ENCODE results near the gene LMO3. TPM values are rescaled to one million over a fixed set of nuclear protein-coding genes. Genes with fewer than 3 reads are reported as not detected.

LMO3 gene
- total and polyA plus RNA-seq, 4 donors, result 0.13 to 1.2 TPM; not detected in 2

GRCh38 chr12:16555630-16556029 is 50.3 kb downstream of the LMO3 start:
- H3K27ac ChIP-seq (ENCODE audit: low read depth in 1 of 2, low read length in 2 of 2), result no peak overlapping the region
- H3K4me1 ChIP-seq (ENCODE audit: control insufficient read depth in 4 of 4, insufficient read depth in 4 of 4, low read length in 3 of 4), result no peaks in the 10 kb centered on the region
- H3K36me3 ChIP-seq (ENCODE audit: control insufficient read depth in 4 of 4, insufficient read depth in 3 of 4, low read depth in 1 of 4, low read length in 3 of 4), result no peaks in the 10 kb centered on the region
- TF ChIP-seq RAD21 (IDR thresholded peaks at IDR 0.05), result no peak
- TF ChIP-seq SP1 (IDR thresholded peaks at IDR 0.05), result no peak
- TF ChIP-seq TAF1 (conservative IDR thresholded peaks at IDR 0.05), result no peak
- TF ChIP-seq FOXA2 (IDR thresholded peaks at IDR 0.05), result no peak
- H3K27me3 ChIP-seq (ENCODE audit: control insufficient read depth in 4 of 4, insufficient read depth in 4 of 4, low read length in 3 of 4), result no peaks in the 10 kb centered on the region
- H3K4me3 ChIP-seq (ENCODE audit: low read depth in 1 of 3, low read length in 3 of 3), result no peak overlapping the region
- DNase-seq (ENCODE audit: low spot score), result no peak
- no peak overlapping the region for H3K9ac ChIP-seq (ENCODE audit: low read depth in 1 of 2, low read length in 2 of 2)
- 71% methylated on average over 7 of the region's 7 CpGs for WGBS
- H3K9me3 ChIP-seq (ENCODE audit: control insufficient read depth in 4 of 4, low read length in 3 of 4), result no peaks in the 10 kb centered on the region

- TF ChIP-seq ZBTB33 (IDR thresholded peaks at IDR 0.05), result no peak
- TF ChIP-seq JUND (IDR thresholded peaks at IDR 0.05), result no peak
- no peak for TF ChIP-seq HNF4A (conservative IDR thresholded peaks at IDR 0.05)
- TF ChIP-seq HNF4G (IDR thresholded peaks at IDR 0.05), result no peak
- no peak for TF ChIP-seq RXRA (IDR thresholded peaks at IDR 0.05)
- TF ChIP-seq FOXA2 (IDR thresholded peaks at IDR 0.05), result no peak
- no peak for TF ChIP-seq MAX (IDR thresholded peaks at IDR 0.05)
- no peak for TF ChIP-seq EGR1 (IDR thresholded peaks at IDR 0.05; ENCODE audit: low read depth in 2 of 2)
- TF ChIP-seq RAD21 (IDR thresholded peaks at IDR 0.05), result no peak
- TF ChIP-seq YY1 (IDR thresholded peaks at IDR 0.05), result no peak
- TF ChIP-seq TAF1 (conservative IDR thresholded peaks at IDR 0.05), result no peak
- TF ChIP-seq CTCF (IDR thresholded peaks at IDR 0.05; ENCODE audit: low read depth, low read length, missing input control), result no peak
- H3K36me3 ChIP-seq (ENCODE audit: control insufficient read depth in 4 of 4, insufficient read depth in 3 of 4, low read depth in 1 of 4, low read length in 3 of 4), result no peaks in the 10 kb centered on the region
- WGBS, result 82% methylated on average over 3 of the region's 3 CpGs
These were observed 52.5 kb downstream of the LMO3 start for GRCh38 chr12:16553457-16553856.

GRCh38 chr12:16552301-16552700 is 53.7 kb downstream of the LMO3 start:
- Histone ChIP-seq H3K4me3 (ENCODE audit: low read depth in 1 of 3, low read length in 3 of 3) (no peak overlapping the region), H3K36me3 (ENCODE audit: control insufficient read depth in 4 of 4, insufficient read depth in 3 of 4, low read depth in 1 of 4, low read length in 3 of 4) (no peaks in the 10 kb centered on the region), H3K9ac (ENCODE audit: low read depth in 1 of 2, low read length in 2 of 2) (no peak overlapping the region), H3K27me3 (ENCODE audit: control insufficient read depth in 4 of 4, insufficient read depth in 4 of 4, low read length in 3 of 4) (no peaks in the 10 kb centered on the region), H3K9me3 (ENCODE audit: control insufficient read depth in 4 of 4, low read length in 3 of 4) (no peaks in the 10 kb centered on the region), H3K4me1 (ENCODE audit: control insufficient read depth in 4 of 4, insufficient read depth in 4 of 4, low read length in 3 of 4) (no peaks in the 10 kb centered on the region), H3K27ac (ENCODE audit: low read depth in 1 of 2, low read length in 2 of 2) (no peak overlapping the region)
- no peak for DNase-seq (ENCODE audit: low spot score)
- TF ChIP-seq FOXA1 (IDR thresholded peaks at IDR 0.05), result no peak
- no peak for TF ChIP-seq ZBTB33 (IDR thresholded peaks at IDR 0.05)
- TF ChIP-seq HNF4A (conservative IDR thresholded peaks at IDR 0.05), result no peak
- TF ChIP-seq NR2F2 (IDR thresholded peaks at IDR 0.05), result no peak
- no peak for TF ChIP-seq SP1 (IDR thresholded peaks at IDR 0.05)
- no peak for TF ChIP-seq HNF4G (IDR thresholded peaks at IDR 0.05)
- no peak for TF ChIP-seq ATF3 (IDR thresholded peaks at IDR 0.05)
- no peak for TF ChIP-seq CTCF (IDR thresholded peaks at IDR 0.05; ENCODE audit: low read depth, low read length, missing input control)
- no peak for TF ChIP-seq RAD21 (IDR thresholded peaks at IDR 0.05)
- TF ChIP-seq JUND (IDR thresholded peaks at IDR 0.05), result no peak
- TF ChIP-seq YY1 (IDR thresholded peaks at IDR 0.05), result no peak

More at GRCh38 chr12:16553457-16553856, 52.5 kb downstream of the LMO3 start:
- no peaks in the 10 kb centered on the region for H3K27me3 ChIP-seq (ENCODE audit: control insufficient read depth in 4 of 4, insufficient read depth in 4 of 4, low read length in 3 of 4)
- no peak for DNase-seq (ENCODE audit: low spot score)
- no peaks in the 10 kb centered on the region for H3K9me3 ChIP-seq (ENCODE audit: control insufficient read depth in 4 of 4, low read length in 3 of 4)
- no peak overlapping the region for H3K27ac ChIP-seq (ENCODE audit: low read depth in 1 of 2, low read length in 2 of 2)
- H3K4me1 ChIP-seq (ENCODE audit: control insufficient read depth in 4 of 4, insufficient read depth in 4 of 4, low read length in 3 of 4), result no peaks in the 10 kb centered on the region
- H3K4me3 ChIP-seq (ENCODE audit: low read depth in 1 of 3, low read length in 3 of 3), result no peak overlapping the region
- H3K9ac ChIP-seq (ENCODE audit: low read depth in 1 of 2, low read length in 2 of 2), result no peak overlapping the region

Data from liver (tissue), 9 donors.